ENCODE measurements around the gene STIP1. TPM values are rescaled to one million over a fixed set of nuclear protein-coding genes. Genes with fewer than 3 reads are reported as not detected.

The STIP1 gene
- total and polyA plus RNA-seq, 2 donors (not counting 3 experiments of a cell fraction or from before 2014, with no cell fraction given), result 117 to 226 TPM

DNA sequence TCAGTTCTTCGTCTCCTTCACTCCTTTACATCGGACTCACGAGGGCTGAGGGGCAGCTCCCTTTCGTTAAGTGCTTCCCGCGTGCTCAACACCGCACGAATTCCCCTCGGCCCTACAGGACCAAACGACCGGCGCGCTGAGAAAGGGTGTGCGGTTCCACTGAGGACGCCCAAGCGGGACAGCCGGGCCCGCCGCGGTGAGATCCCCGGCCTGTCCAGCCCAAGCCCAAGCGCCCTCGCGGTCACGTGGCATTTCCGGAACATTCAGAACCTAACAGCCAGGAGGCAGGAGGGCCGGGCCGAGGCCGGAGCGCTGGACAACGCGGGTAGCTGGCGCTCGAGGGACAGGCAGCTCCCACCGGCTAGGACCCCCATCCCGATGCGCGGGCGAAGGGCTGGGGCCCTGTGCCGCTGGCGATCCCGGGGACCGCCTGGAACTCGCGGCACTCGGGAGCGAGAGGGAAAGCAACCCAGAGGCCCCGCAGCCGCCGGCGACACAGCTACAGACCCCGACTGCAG is 737 bp upstream of the STIP1 start:
- intact Hi-C loops (cut with micrococcal nuclease), result loop anchor here (1.0 to 5.0 kb wide), 4 partner anchors 19 to 120 kb away; partner anchors contain the start of genes DNAJC4, ESRRA, GPR137 and MACROD1
- Histone ChIP-seq H3K79me2 (ENCODE audit: control insufficient read depth, insufficient read depth, low read length) (peaks cover 17% of the 10 kb centered on the region), H3K27me3 (ENCODE audit: control insufficient read depth in 2 of 2, insufficient read depth in 2 of 2, low read length in 2 of 2) (no peaks in the 10 kb centered on the region), H3K36me3 (ENCODE audit: control insufficient read depth in 2 of 2, extremely low read depth in 1 of 2, insufficient read depth in 2 of 2, low read length in 2 of 2) (peaks cover 0 to 2% of the 10 kb centered on the region in 2 experiments), H3K4me1 (ENCODE audit: control insufficient read depth, extremely low read depth, insufficient read depth, low read length) (peaks cover 14% of the 10 kb centered on the region), H3K27ac (ENCODE audit: insufficient read depth, low read depth, low read length) (peak overlapping the region; percentile 64), H2AFZ (ENCODE audit: low read depth, low read length) (peak overlapping the region; percentile 29), H3K9me3 (replicated peaks; ENCODE audit: control insufficient read depth, insufficient read depth, low read length) (no peaks in the 10 kb centered on the region), H4K20me1 (replicated peaks; ENCODE audit: control insufficient read depth, extremely low read depth, insufficient read depth, low read length) (no peaks in the 10 kb centered on the region), H3K9ac (replicated peaks; ENCODE audit: extremely low read depth, insufficient read depth, low read length) (peak overlapping the region; percentile 81), H3K4me3 (replicated peaks in 1 of 3; ENCODE audit: insufficient read depth in 1 of 3, low read depth in 1 of 3, low read length in 3 of 3) (peak overlapping the region; percentile 17 to 65 (median 56)), H3K4me2 (ENCODE audit: insufficient read depth, low read length) (peak overlapping the region; percentile 79), H3K9me1 (replicated peaks; ENCODE audit: control insufficient read depth, extremely low read depth, insufficient read depth, low read length) (no peaks in the 10 kb centered on the region)
- BruUV-seq (replicated peaks), result TSS peak; percentile 77
- DNase-seq (ENCODE audit: low read depth, low spot score), result no peak
- POLR2A ChIA-PET, result interaction anchor here (0.6 to 1.7 kb wide), 13 partner anchors 16 to 185 kb away, joined by 3 to 7 read pairs (median 4); partner anchors contain the start of genes FERMT3, MACROD1, PRDX5 and TRMT112
- TF ChIP-seq POLR2A (IDR thresholded peaks at IDR 0.05; ENCODE audit: low read depth, low read length) (peak; percentile 97), EZH2 (IDR thresholded peaks at IDR 0.05; ENCODE audit: borderline replicate concordance, low read depth, low read length, severe bottlenecking) (no peak), POLR2AphosphoS5 (IDR thresholded peaks at IDR 0.05; ENCODE audit: insufficient read depth, low read depth, low read length) (peak; percentile 99), MYC (IDR thresholded peaks at IDR 0.05; ENCODE audit: low read depth, low read length) (no peak)
- TF ChIP-seq, protein P1, sequence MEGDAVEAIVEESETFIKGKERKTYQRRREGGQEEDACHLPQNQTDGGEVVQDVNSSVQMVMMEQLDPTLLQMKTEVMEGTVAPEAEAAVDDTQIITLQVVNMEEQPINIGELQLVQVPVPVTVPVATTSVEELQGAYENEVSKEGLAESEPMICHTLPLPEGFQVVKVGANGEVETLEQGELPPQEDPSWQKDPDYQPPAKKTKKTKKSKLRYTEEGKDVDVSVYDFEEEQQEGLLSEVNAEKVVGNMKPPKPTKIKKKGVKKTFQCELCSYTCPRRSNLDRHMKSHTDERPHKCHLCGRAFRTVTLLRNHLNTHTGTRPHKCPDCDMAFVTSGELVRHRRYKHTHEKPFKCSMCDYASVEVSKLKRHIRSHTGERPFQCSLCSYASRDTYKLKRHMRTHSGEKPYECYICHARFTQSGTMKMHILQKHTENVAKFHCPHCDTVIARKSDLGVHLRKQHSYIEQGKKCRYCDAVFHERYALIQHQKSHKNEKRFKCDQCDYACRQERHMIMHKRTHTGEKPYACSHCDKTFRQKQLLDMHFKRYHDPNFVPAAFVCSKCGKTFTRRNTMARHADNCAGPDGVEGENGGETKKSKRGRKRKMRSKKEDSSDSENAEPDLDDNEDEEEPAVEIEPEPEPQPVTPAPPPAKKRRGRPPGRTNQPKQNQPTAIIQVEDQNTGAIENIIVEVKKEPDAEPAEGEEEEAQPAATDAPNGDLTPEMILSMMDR (IDR thresholded peaks at IDR 0.05; ENCODE audit: extremely low read depth in 1 of 2, insufficient read depth in 1 of 2, low read depth in 1 of 2, low read length in 2 of 2), result peak; percentile 23 to 41
- TF ChIP-seq, protein P2, sequence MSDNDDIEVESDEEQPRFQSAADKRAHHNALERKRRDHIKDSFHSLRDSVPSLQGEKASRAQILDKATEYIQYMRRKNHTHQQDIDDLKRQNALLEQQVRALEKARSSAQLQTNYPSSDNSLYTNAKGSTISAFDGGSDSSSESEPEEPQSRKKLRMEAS (IDR thresholded peaks at IDR 0.05; ENCODE audit: insufficient read depth, insufficient read length), result peak; percentile 76
- CTCF ChIA-PET, result interaction anchor here (0.6 to 3.3 kb wide), 17 partner anchors 9 to 185 kb away, joined by 3 to 27 read pairs (median 4); partner anchors contain the start of genes BAD, CATSPERZ, FKBP2 and MACROD1
- dilution Hi-C loops (cut with MboI; ENCODE audit: extremely low pct_ligation_motif_present, low sequenced_read_pairs), result no loop called here
- no peak for FAIRE-seq
